Hepatocyte (in vitro differentiated cells): ENCODE results near the gene MAD1L1. TPM values are rescaled to one million over a fixed set of nuclear protein-coding genes. Genes with fewer than 3 reads are reported as not detected.

Experiments
- DNase-seq: peaks from one replicate; pipeline ENCODE4 v3.0.0-alpha.2; 2016; ENCODE audit warnings: low spot score
- H2AFZ ChIP-seq: fragments of 200-600 bp; sonication (generic); 2 replicates; pipeline ENCODE4 v1.6.0; 2016; ENCODE audit warnings: antibody characterized with exemption, mild to moderate bottlenecking
- H3K27ac ChIP-seq: fragments of 200-600 bp; sonication (generic); 2 replicates; pipeline ENCODE4 v1.5.1; 2016; ENCODE audit warnings: mild to moderate bottlenecking
- H3K27me3 ChIP-seq: fragments of 200-600 bp; sonication (generic); 2 replicates; pipeline ENCODE4 v1.6.1; 2016
- H3K36me3 ChIP-seq: fragments of 200-600 bp; sonication (generic); replicated peaks from 2 replicates; pipeline ENCODE4 v1.5.1; 2016; ENCODE audit warnings: low read depth; ENCODE audit not compliant: insufficient read depth
- H3K4me1 ChIP-seq: fragments of 200-600 bp; sonication (generic); 2 replicates; pipeline ENCODE4 v1.5.1; 2016; ENCODE audit warnings: mild to moderate bottlenecking, moderate library complexity; ENCODE audit not compliant: insufficient read depth
- H3K4me2 ChIP-seq: fragments of 200-600 bp; sonication (generic); 2 replicates; pipeline ENCODE4 v1.6.0; 2016
- H3K4me3 ChIP-seq: fragments of 200-600 bp; sonication (generic); 2 replicates; pipeline ENCODE4 v1.5.1; 2016; ENCODE audit warnings: mild to moderate bottlenecking
- H3K79me2 ChIP-seq: fragments of 200-600 bp; sonication (generic); 2 replicates; pipeline ENCODE4 v1.6.0; 2017; ENCODE audit warnings: mild to moderate bottlenecking
- H3K9me2 ChIP-seq: fragments of 200-600 bp; sonication (generic); replicated peaks from 2 replicates; pipeline ENCODE4 v1.6.0; 2017; ENCODE audit warnings: mild to moderate bottlenecking; ENCODE audit not compliant: insufficient read depth
- H3K9me3 ChIP-seq: fragments of 200-600 bp; sonication (generic); 2 replicates; pipeline ENCODE4 v1.5.1; 2016; ENCODE audit warnings: low read depth, mild to moderate bottlenecking
- H4K20me1 ChIP-seq: fragments of 200-600 bp; sonication (generic); 2 replicates; pipeline ENCODE4 v1.6.0; 2016; ENCODE audit warnings: mild to moderate bottlenecking; ENCODE audit not compliant: insufficient read depth, poor library complexity, severe bottlenecking
- CTCF ChIP-seq: fragments of 200-600 bp; sonication (generic); IDR thresholded peaks from 2 replicates; pipeline ENCODE4 v1.5.1; 2016; ENCODE audit warnings: antibody characterized with exemption, mild to moderate bottlenecking; ENCODE audit not compliant: poor library complexity
- EZH2 ChIP-seq: fragments of 200-600 bp; sonication (generic); IDR thresholded peaks from 2 replicates; pipeline ENCODE4 v1.6.1; 2016; ENCODE audit warnings: antibody characterized with exemption, mild to moderate bottlenecking, borderline replicate concordance
- EZH2phosphoT487 ChIP-seq: fragments of 200-600 bp; sonication (generic); IDR thresholded peaks from one replicate; pipeline ENCODE4 v1.6.1; 2018; ENCODE audit warnings: antibody characterized with exemption, mild to moderate bottlenecking, low read depth, moderate library complexity; ENCODE audit not compliant: unreplicated experiment, severe bottlenecking
- WGBS: methylation state at CpG from one replicate; pipeline ENCODE4 v1.1.6; 2016; ENCODE audit warnings: low lambda C conversion rate; ENCODE audit errors: missing lambda C conversion rate; 5-methylcytosine and 5-hydroxymethylcytosine counted together
- polyA plus RNA-seq: library from polyadenylated mRNA; unstranded; fragments of >200 nt; fragmentation: Nextera tagmentation; extraction: Ambion mirVana; gene quantifications from 2 replicates; pipeline ENCODE4 v1.2.1, GENCODE V29; 2016
- total RNA-seq: library from RNA; depleted of rRNA; stranded (reverse); fragments of >200 nt; gene quantifications from 2 replicates; pipeline ENCODE4 v1.2.3, GENCODE V29; 2014

The MAD1L1 gene
- total and polyA plus RNA-seq, 2 experiments from 2014 or later = 30.7 to 31.0 TPM

DNA sequence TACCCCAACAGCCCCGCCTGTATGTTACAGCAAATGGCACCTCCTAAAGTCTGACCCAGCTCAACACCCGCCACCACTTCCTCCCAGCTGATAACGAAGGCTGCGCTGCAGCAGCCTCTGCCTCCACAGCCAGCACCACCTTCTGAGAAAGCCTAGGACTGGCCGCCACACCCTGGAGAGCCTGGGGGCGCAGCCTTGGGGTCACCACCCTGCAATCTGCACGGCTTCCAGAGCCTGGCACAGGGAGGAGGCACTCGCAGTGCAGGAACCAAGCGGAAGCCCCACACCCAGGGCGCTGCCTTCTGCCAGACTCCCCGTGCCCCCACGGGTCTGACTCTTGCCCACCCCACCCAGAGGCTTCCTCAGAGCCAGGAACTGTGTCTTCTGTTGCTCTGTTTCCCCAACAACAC lies 112.5 kb downstream of the MAD1L1 start:
- no peaks in the 10 kb centered on the region for H3K79me2 ChIP-seq
- 90% methylated on average over 11 of the region's 12 CpGs for WGBS
- H3K4me2 ChIP-seq = no peak overlapping the region
- peaks cover 12% of the 10 kb centered on the region for H3K4me1 ChIP-seq
- H3K27me3 ChIP-seq = no peaks in the 10 kb centered on the region
- H3K9me3 ChIP-seq = no peaks in the 10 kb centered on the region
- H3K9me2 ChIP-seq = no peaks in the 10 kb centered on the region
- no peak overlapping the region for H3K27ac ChIP-seq
- no peaks in the 10 kb centered on the region for H4K20me1 ChIP-seq
- H3K36me3 ChIP-seq = no peaks in the 10 kb centered on the region
- TF ChIP-seq EZH2phosphoT487 (no peak), CTCF (no peak), EZH2 (no peak)
- H2AFZ ChIP-seq = no peak overlapping the region
- no peak overlapping the region for H3K4me3 ChIP-seq
- no peak for DNase-seq

- TF ChIP-seq EZH2 = no peak
- TF ChIP-seq EZH2phosphoT487 = no peak
- TF ChIP-seq CTCF = no peak
- H3K27ac ChIP-seq = no peak overlapping the region
- H3K9me3 ChIP-seq = no peaks in the 10 kb centered on the region
- DNase-seq = no peak
- H3K4me3 ChIP-seq = no peak overlapping the region
- H3K9me2 ChIP-seq = no peaks in the 10 kb centered on the region
- H3K4me2 ChIP-seq = no peak overlapping the region
- peaks cover 12% of the 10 kb centered on the region for H3K4me1 ChIP-seq
- H4K20me1 ChIP-seq = no peaks in the 10 kb centered on the region
- 89% methylated on average over 25 of the region's 25 CpGs for WGBS
- no peak overlapping the region for H2AFZ ChIP-seq
- H3K27me3 ChIP-seq = no peaks in the 10 kb centered on the region
- H3K36me3 ChIP-seq = no peaks in the 10 kb centered on the region
- no peaks in the 10 kb centered on the region for H3K79me2 ChIP-seq
Observed at GRCh38 chr7:2118630-2119190, 114.0 kb downstream of the MAD1L1 start.

DNA sequence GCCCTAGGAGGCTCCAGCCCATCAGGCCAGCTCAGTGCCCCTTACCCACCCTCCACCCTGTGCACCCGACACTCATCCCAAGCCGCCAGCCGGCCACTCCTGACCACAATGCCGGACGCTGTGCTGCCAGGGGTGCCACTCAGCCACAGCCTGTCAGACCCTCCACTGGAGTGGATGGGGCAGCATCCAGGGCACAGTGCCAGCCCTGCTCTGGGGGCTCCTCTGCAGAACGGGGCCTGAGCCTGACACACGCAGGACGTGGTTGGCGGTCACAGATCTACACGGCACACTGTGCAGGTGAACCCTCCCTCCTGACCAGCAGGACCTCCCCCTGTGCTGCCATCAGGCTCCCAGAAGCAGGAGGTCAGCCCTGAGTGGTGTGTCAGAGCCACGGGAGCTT lies 114.7 kb downstream of the MAD1L1 start:
- H3K36me3 ChIP-seq = no peaks in the 10 kb centered on the region
- H4K20me1 ChIP-seq = no peaks in the 10 kb centered on the region
- H3K27me3 ChIP-seq = no peaks in the 10 kb centered on the region
- TF ChIP-seq EZH2 = no peak
- TF ChIP-seq CTCF = no peak
- no peak for TF ChIP-seq EZH2phosphoT487
- H3K9me2 ChIP-seq = no peaks in the 10 kb centered on the region
- DNase-seq = no peak
- H3K4me2 ChIP-seq = no peak overlapping the region
- no peak overlapping the region for H3K4me3 ChIP-seq
- H2AFZ ChIP-seq = no peak overlapping the region
- no peaks in the 10 kb centered on the region for H3K9me3 ChIP-seq
- H3K79me2 ChIP-seq = no peaks in the 10 kb centered on the region
- H3K27ac ChIP-seq = no peak overlapping the region
- WGBS = 95% methylated on average over 11 of the region's 11 CpGs
- H3K4me1 ChIP-seq = peaks cover 12% of the 10 kb centered on the region
